Duodenal mucosa (tissue), 2 donors: ENCODE measurements around the gene WNT3A.

ENCODE experiments used
- H3K27ac ChIP-seq: one replicate; pipeline ENCODE4 v1.7.0; 2013; ENCODE audit warnings: low read depth, low read length
- H3K27me3 ChIP-seq, 2 donors: one replicate each; pipeline ENCODE4 v1.7.0; 2013; ENCODE audit warnings: low read length in 2 of 2, control low read depth in 1 of 2; ENCODE audit not compliant: insufficient read depth in 2 of 2, control insufficient read depth in 1 of 2
- H3K36me3 ChIP-seq, 2 donors: one replicate each; pipeline ENCODE4 v1.7.0; 2013; ENCODE audit warnings: low read length in 2 of 2, control low read depth in 1 of 2; ENCODE audit not compliant: insufficient read depth in 2 of 2, control insufficient read depth in 1 of 2
- H3K4me1 ChIP-seq, 2 donors: one replicate each; pipeline ENCODE4 v1.7.0; 2013; ENCODE audit warnings: low read length in 2 of 2, control low read depth in 1 of 2; ENCODE audit not compliant: insufficient read depth in 2 of 2, control insufficient read depth in 1 of 2
- H3K4me3 ChIP-seq, 2 donors: one replicate each; pipeline ENCODE4 v1.7.0; 2013; ENCODE audit warnings: low read length in 2 of 2, low read depth in 1 of 2
- H3K9ac ChIP-seq, 2 donors: one replicate each; pipeline ENCODE4 v1.7.0; 2013; ENCODE audit warnings: low read length in 2 of 2, low read depth in 1 of 2
- H3K9me3 ChIP-seq, 2 donors: one replicate each; pipeline ENCODE4 v1.7.0; 2013; ENCODE audit warnings: low read length in 2 of 2, control low read depth in 1 of 2; ENCODE audit not compliant: control insufficient read depth in 1 of 2

WNT3A gene

GRCh38 chr1:228064296-228064695, 57.5 kb downstream of the WNT3A start:
- Histone ChIP-seq H3K4me1 (peaks cover 7 to 10% of the 10 kb centered on the region in 2 donors), H3K27ac (no peak overlapping the region), H3K9me3 (no peaks in the 10 kb centered on the region), H3K27me3 (peaks cover 29 to 52% of the 10 kb centered on the region in 2 donors), H3K4me3 (no peak overlapping the region), H3K9ac (no peak overlapping the region), H3K36me3 (no peaks in the 10 kb centered on the region)

DNA sequence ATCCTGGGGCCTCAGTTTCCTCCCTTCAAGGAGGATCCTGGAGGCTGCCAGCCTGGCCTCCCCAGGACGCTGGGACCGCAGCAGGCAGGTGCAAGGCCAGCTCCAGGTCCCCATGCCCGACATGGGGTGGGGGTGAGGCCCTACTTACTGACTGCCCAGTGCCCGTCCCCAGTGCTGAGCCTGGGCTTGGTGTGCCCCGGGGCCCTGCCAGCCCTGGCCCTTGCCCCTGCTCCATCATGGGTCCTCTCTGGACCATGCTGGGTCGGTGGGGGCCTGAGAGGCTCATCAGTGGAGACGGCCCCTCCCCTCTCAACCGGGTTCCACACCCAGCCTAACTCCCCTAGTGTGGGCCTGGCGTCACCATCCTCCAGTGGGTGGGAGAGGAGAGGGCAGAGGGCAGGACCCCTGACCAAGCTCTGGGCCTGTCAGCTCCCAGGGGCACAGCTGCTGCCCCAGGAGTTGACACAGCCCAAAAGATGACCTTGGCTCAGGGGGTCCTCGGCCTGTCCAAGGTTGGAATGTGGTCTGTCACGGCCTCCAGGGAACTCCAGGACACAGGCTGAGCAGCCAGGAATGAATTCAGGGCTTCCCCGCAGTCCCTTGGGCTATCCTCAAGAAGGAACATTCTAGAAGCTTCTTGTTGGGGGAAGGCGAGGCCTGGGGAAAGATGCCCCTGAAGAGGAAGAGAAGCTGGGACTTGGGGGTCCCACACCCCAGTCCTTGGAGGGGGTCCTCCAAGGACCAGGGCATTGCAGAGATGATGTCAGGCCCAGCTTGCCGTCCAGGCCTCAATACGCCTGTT, 58.1 kb downstream of the WNT3A start:
- H3K27me3 ChIP-seq, result peaks cover 27 to 52% of the 10 kb centered on the region in 2 donors

GRCh38 chr1:228065543-228066347, 58.9 kb downstream of the WNT3A start:
- peaks cover 19 to 44% of the 10 kb centered on the region in 2 donors for H3K27me3 ChIP-seq
- peaks cover 0 to under 1% of the 10 kb centered on the region in 2 donors for H3K4me1 ChIP-seq
- H3K9ac ChIP-seq, result no peak overlapping the region
- no peaks in the 10 kb centered on the region for H3K9me3 ChIP-seq
- H3K27ac ChIP-seq, result no peak overlapping the region
- no peaks in the 10 kb centered on the region for H3K36me3 ChIP-seq
- H3K4me3 ChIP-seq, result no peak overlapping the region

More for the DNA sequence above, 58.1 kb downstream of the WNT3A start:
- Histone ChIP-seq H3K4me1 (peaks cover 7% of the 10 kb centered on the region in 2 donors), H3K4me3 (no peak overlapping the region), H3K27ac (no peak overlapping the region), H3K9ac (no peak overlapping the region), H3K36me3 (no peaks in the 10 kb centered on the region), H3K9me3 (no peaks in the 10 kb centered on the region)

DNA sequence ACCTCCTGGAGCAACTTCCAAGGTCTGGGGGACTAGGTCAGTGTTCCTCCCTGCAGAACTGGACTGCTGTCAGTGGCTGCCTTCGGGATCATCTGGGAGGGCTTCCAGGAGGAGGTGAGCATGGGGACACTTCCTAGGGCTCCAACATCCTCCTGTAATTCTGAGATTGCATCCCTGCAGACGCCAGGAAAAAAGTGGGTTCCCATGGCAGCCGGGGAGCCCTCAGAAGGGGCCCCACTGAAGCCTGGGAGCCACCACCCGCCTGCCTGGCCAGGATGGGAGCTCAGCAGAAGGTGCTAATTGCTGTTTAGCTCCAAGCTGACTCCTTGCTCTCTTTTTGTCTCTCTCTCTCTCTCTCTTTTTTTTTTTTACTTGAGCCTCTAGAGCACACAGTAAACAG, 59.6 kb downstream of the WNT3A start:
- no peak overlapping the region for H3K27ac ChIP-seq
- peaks cover 12 to 37% of the 10 kb centered on the region in 2 donors for H3K27me3 ChIP-seq
- H3K36me3 ChIP-seq, result no peaks in the 10 kb centered on the region
- H3K4me3 ChIP-seq, result no peak overlapping the region
- no peaks in the 10 kb centered on the region for H3K9me3 ChIP-seq
- no peak overlapping the region for H3K9ac ChIP-seq
- H3K4me1 ChIP-seq, result no peaks in the 10 kb centered on the region

DNA sequence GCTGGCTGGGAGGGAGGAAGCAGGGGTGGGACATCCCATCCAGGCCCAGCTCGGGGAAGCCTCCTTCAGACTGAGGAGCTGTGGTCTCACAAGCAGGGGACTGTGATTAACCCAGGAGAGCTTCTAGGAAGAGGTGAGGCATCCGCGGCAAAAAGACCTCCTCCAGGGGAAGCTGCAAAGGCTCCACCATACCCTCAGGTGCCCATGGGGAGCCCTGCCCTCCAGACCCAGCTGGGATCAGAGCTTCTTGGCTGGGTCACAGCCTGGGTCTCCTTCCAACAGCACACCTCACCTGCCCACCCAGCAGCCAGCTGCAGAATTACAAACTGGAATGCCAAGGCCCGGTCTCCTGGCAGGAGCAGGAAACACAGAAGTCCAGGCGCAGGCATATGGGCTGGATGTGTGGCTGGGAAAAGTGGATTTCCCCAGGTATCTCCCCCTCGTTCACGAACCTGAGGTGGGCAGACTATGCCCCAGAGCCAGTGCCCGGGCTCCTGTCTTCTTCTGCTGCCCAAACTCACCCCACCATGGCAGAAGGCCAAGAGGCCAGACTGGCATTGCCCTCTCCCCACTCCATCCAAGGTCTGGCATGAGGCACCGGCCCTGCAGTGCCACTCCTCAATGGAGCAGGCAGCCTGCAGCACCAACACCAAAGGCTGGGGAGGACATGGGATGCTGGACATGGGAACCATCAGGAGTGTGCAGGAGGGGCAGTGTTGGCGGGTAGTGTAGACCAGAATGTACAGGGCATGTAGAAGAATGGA, 60.3 kb downstream of the WNT3A start:
- Histone ChIP-seq H3K4me3 (no peak overlapping the region), H3K4me1 (no peaks in the 10 kb centered on the region), H3K27ac (no peak overlapping the region), H3K9ac (no peak overlapping the region), H3K9me3 (no peaks in the 10 kb centered on the region), H3K27me3 (peaks cover 8 to 31% of the 10 kb centered on the region in 2 donors), H3K36me3 (no peaks in the 10 kb centered on the region)

GRCh38 chr1:228068359-228068758, 61.6 kb downstream of the WNT3A start:
- no peak overlapping the region for H3K27ac ChIP-seq
- H3K4me3 ChIP-seq, result no peak overlapping the region
- no peaks in the 10 kb centered on the region for H3K4me1 ChIP-seq
- H3K27me3 ChIP-seq, result peaks cover 11 to 36% of the 10 kb centered on the region in 2 donors
- no peaks in the 10 kb centered on the region for H3K9me3 ChIP-seq
- H3K36me3 ChIP-seq, result no peaks in the 10 kb centered on the region
- H3K9ac ChIP-seq, result no peak overlapping the region

GRCh38 chr1:228070173-228070572, 63.4 kb downstream of the WNT3A start:
- H3K27me3 ChIP-seq, result peaks cover 11 to 31% of the 10 kb centered on the region in 2 donors
- no peaks in the 10 kb centered on the region for H3K36me3 ChIP-seq
- H3K27ac ChIP-seq, result no peak overlapping the region
- H3K9me3 ChIP-seq, result no peaks in the 10 kb centered on the region
- no peak overlapping the region for H3K9ac ChIP-seq
- no peaks in the 10 kb centered on the region for H3K4me1 ChIP-seq
- no peak overlapping the region for H3K4me3 ChIP-seq

DNA sequence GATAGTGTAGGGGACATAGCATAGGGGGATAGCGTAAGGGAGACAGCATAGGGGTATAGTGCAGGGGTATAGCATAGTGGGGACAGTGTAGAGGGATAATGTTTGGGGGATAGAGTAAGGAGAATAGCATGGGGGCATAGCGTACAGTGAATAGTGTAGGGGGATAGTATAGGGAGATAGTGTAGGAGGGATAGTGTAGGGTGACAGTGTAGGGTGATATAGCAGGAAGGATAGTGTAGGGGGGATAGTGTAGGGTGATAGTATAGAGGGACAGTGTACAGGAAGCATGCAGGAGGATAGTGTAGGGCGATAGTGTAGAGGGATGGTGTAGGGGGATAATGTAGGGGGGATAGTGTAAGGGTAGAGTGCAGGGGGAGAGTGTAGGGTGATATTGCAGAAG, 64.1 kb downstream of the WNT3A start:
- H3K36me3 ChIP-seq, result no peaks in the 10 kb centered on the region
- peaks cover 11 to 29% of the 10 kb centered on the region in 2 donors for H3K27me3 ChIP-seq
- no peak overlapping the region for H3K9ac ChIP-seq
- H3K4me1 ChIP-seq, result no peaks in the 10 kb centered on the region
- H3K27ac ChIP-seq, result no peak overlapping the region
- H3K4me3 ChIP-seq, result no peak overlapping the region
- H3K9me3 ChIP-seq, result no peaks in the 10 kb centered on the region

DNA sequence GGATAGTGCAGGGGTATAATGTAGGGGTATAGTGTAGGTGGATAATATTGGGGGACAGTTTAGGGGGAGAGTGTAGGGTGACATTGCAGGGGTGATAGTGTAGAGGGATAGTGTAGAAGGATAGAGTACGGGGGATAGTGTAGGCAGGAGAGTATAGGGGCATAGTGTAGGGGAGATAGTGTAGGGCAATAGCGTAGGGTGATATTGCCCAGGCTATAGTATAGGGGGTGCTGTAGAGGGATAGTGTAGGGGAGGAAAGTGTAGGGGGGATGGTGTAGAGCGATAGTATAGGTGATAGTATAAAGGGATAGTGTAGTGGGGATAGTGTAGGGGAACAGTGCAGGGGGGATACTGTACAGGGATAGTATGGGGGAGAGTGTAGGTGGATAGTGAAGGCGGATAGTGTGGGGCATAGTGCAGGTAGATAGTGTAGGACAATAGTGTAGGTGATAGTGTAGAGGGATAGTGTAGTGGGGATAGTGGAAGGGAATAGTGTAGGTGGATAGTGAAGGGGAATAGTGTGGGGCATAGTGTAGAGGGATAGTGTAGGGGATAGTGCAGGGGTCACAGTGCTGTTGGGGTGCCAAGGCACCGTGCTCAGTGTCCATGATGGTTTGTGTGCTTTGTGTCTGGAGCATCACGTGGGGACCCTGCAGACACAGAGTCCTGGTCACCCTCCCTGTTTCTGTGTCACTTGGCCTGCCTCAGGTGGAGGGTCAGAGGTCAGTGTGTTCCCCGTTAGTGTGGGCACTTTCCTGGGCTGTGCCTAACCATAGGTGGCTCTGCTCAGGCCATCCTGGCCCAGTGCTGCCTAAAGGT, 65.2 kb downstream of the WNT3A start:
- Histone ChIP-seq H3K4me1 (no peaks in the 10 kb centered on the region), H3K27ac (no peak overlapping the region), H3K36me3 (no peaks in the 10 kb centered on the region), H3K27me3 (peaks cover 10 to 24% of the 10 kb centered on the region in 2 donors), H3K4me3 (no peak overlapping the region), H3K9ac (no peak overlapping the region), H3K9me3 (no peaks in the 10 kb centered on the region)
